ENCODE measurements around the gene PIK3AP1. TPM values are rescaled to one million over a fixed set of nuclear protein-coding genes. Genes with fewer than 3 reads are reported as not detected.
"Not testable (repeated sequence)": the region's sequence is repeated elsewhere in the genome, so short reads cannot be mapped to it uniquely, and the experiment has no call there.

Gene PIK3AP1
- total and polyA plus RNA-seq, 4 experiments from 2014 or later, result 1.1 to 2.6 (median 1.5) TPM

- no peaks in the 10 kb centered on the region for H3K36me3 Mint-ChIP-seq
- no peaks in the 10 kb centered on the region for H3K9me3 Mint-ChIP-seq
- Histone ChIP-seq H3K36me3 (ENCODE audit: insufficient read depth, low read length) (no peaks in the 10 kb centered on the region), H3K4me3 (ENCODE audit: low read length in 2 of 2) (no peak overlapping the region), H3K4me1 (ENCODE audit: insufficient read depth, low read length) (no peaks in the 10 kb centered on the region), H3K27me3 (ENCODE audit: insufficient read depth, low read length) (no peaks in the 10 kb centered on the region), H3K27ac (ENCODE audit: low read depth, low read length) (no peak overlapping the region), H3K9me3 (ENCODE audit: control insufficient read depth in 1 of 2, low read length in 2 of 2) (no peaks in the 10 kb centered on the region)
- H3K27me3 Mint-ChIP-seq, result peaks cover 0 to 5% of the 10 kb centered on the region in 2 donors
- H3K4me1 Mint-ChIP-seq, result peaks cover 0 to 8% (median under 1%) of the 10 kb centered on the region in 4 donors
- no peak overlapping the region for H3K4me3 Mint-ChIP-seq
- POLR2A ChIA-PET (ENCODE audit: partially characterized antibody), result no interaction called here
- intact Hi-C loops (cut with micrococcal nuclease), result loop anchor here (5.0 kb wide), 1 partner anchor 102 kb away; no protein-coding TSS in a partner anchor
- H3K27ac Mint-ChIP-seq, result peak overlapping the region in 2 of 7 donors; percentile 14 to 79
- CTCF ChIA-PET (ENCODE audit: partially characterized antibody), result no interaction called here
- DNase-seq, result no peak
Observed at GRCh38 chr10:96743988-96744585, 23.8 kb upstream of the PIK3AP1 start.

- H3K27ac Mint-ChIP-seq; H3K4me1 Mint-ChIP-seq; H3K4me1 ChIP-seq (ENCODE audit: insufficient read depth, low read length); DNase-seq; H3K4me3 Mint-ChIP-seq; H3K27me3 Mint-ChIP-seq; H3K36me3 ChIP-seq (ENCODE audit: insufficient read depth, low read length); H3K27ac ChIP-seq (ENCODE audit: low read depth, low read length); POLR2A ChIA-PET (ENCODE audit: partially characterized antibody); H3K9me3 ChIP-seq (ENCODE audit: control insufficient read depth in 1 of 2, low read length in 2 of 2); H3K4me3 ChIP-seq (ENCODE audit: low read length in 2 of 2); H3K36me3 Mint-ChIP-seq; H3K27me3 ChIP-seq (ENCODE audit: insufficient read depth, low read length); H3K9me3 Mint-ChIP-seq: not testable (repeated sequence)
- intact Hi-C loops (cut with micrococcal nuclease), result loop anchor here (5.0 kb wide), 1 partner anchor 99 kb away; no protein-coding TSS in a partner anchor
- CTCF ChIA-PET (ENCODE audit: partially characterized antibody), result interaction anchor here (0.6 to 1.7 kb wide), 2 partner anchors 250 to 296 kb away, joined by 3 to 5 read pairs; no protein-coding TSS in a partner anchor
Observed at GRCh38 chr10:96741557-96741956, 21.2 kb upstream of the PIK3AP1 start.

GRCh38 chr10:96740579-96741281, 20.4 kb upstream of the PIK3AP1 start:
- ChIA-PET CTCF (ENCODE audit: partially characterized antibody) (interaction anchor here (0.6 to 1.7 kb wide), 2 partner anchors 249 to 297 kb away, joined by 3 to 5 read pairs; no protein-coding TSS in a partner anchor), POLR2A (ENCODE audit: partially characterized antibody) (no interaction called here)
- Histone ChIP-seq H3K4me1 (ENCODE audit: insufficient read depth, low read length) (no peaks in the 10 kb centered on the region), H3K4me3 (ENCODE audit: low read length in 2 of 2) (no peak overlapping the region), H3K27ac (ENCODE audit: low read depth, low read length) (no peak overlapping the region), H3K9me3 (ENCODE audit: control insufficient read depth in 1 of 2, low read length in 2 of 2) (no peaks in the 10 kb centered on the region), H3K27me3 (ENCODE audit: insufficient read depth, low read length) (no peaks in the 10 kb centered on the region), H3K36me3 (ENCODE audit: insufficient read depth, low read length) (no peaks in the 10 kb centered on the region)
- peaks cover 0 to 5% of the 10 kb centered on the region in 2 donors for H3K27me3 Mint-ChIP-seq
- DNase-seq, result no peak
- peaks cover 0 to 4% (median under 1%) of the 10 kb centered on the region in 4 donors for H3K4me1 Mint-ChIP-seq
- H3K9me3 Mint-ChIP-seq, result no peaks in the 10 kb centered on the region
- H3K27ac Mint-ChIP-seq, result peak overlapping the region in 1 of 7 donors; percentile 37
- intact Hi-C loops (cut with micrococcal nuclease), result loop anchor here (5.0 kb wide), 1 partner anchor 98 kb away; no protein-coding TSS in a partner anchor
- H3K4me3 Mint-ChIP-seq, result no peak overlapping the region
- no peaks in the 10 kb centered on the region for H3K36me3 Mint-ChIP-seq

GRCh38 chr10:96740141-96740540, 19.8 kb upstream of the PIK3AP1 start:
- Mint-ChIP-seq H3K4me3 (no peak overlapping the region), H3K27ac (no peak overlapping the region), H3K4me1 (peaks cover 0 to 4% (median 0%) of the 10 kb centered on the region in 4 donors), H3K27me3 (peaks cover 0 to 5% of the 10 kb centered on the region in 2 donors), H3K36me3 (no peaks in the 10 kb centered on the region), H3K9me3 (no peaks in the 10 kb centered on the region)
- H3K4me1 ChIP-seq (ENCODE audit: insufficient read depth, low read length), result no peaks in the 10 kb centered on the region
- intact Hi-C loops (cut with micrococcal nuclease), result loop anchor here (5.0 kb wide), 1 partner anchor 98 kb away; no protein-coding TSS in a partner anchor
- H3K4me3 ChIP-seq (ENCODE audit: low read length in 2 of 2), result no peak overlapping the region
- no peaks in the 10 kb centered on the region for H3K9me3 ChIP-seq (ENCODE audit: control insufficient read depth in 1 of 2, low read length in 2 of 2)
- CTCF ChIA-PET (ENCODE audit: partially characterized antibody), result interaction anchor here (1.7 kb wide), 1 partner anchor 297 kb away, joined by 5 read pairs; no protein-coding TSS in a partner anchor
- H3K36me3 ChIP-seq (ENCODE audit: insufficient read depth, low read length), result no peaks in the 10 kb centered on the region
- no peaks in the 10 kb centered on the region for H3K27me3 ChIP-seq (ENCODE audit: insufficient read depth, low read length)
- no peak for DNase-seq
- H3K27ac ChIP-seq (ENCODE audit: low read depth, low read length), result no peak overlapping the region
- POLR2A ChIA-PET (ENCODE audit: partially characterized antibody), result no interaction called here

GRCh38 chr10:96737307-96737902, 17.1 kb upstream of the PIK3AP1 start:
- H3K27ac ChIP-seq (ENCODE audit: low read depth, low read length); POLR2A ChIA-PET (ENCODE audit: partially characterized antibody); H3K36me3 ChIP-seq (ENCODE audit: insufficient read depth, low read length); H3K27me3 Mint-ChIP-seq; H3K4me1 Mint-ChIP-seq; H3K4me1 ChIP-seq (ENCODE audit: insufficient read depth, low read length); DNase-seq; H3K4me3 ChIP-seq (ENCODE audit: low read length in 2 of 2); H3K9me3 Mint-ChIP-seq; intact Hi-C loops (cut with micrococcal nuclease); H3K4me3 Mint-ChIP-seq; H3K27ac Mint-ChIP-seq; H3K36me3 Mint-ChIP-seq; H3K27me3 ChIP-seq (ENCODE audit: insufficient read depth, low read length); H3K9me3 ChIP-seq (ENCODE audit: control insufficient read depth in 1 of 2, low read length in 2 of 2): not testable (repeated sequence)
- CTCF ChIA-PET (ENCODE audit: partially characterized antibody), result interaction anchor here (0.6 kb wide), 1 partner anchor 25 kb away, joined by 3 read pairs; no protein-coding TSS in a partner anchor

- Histone ChIP-seq H3K9me3 (ENCODE audit: control insufficient read depth in 1 of 2, low read length in 2 of 2) (no peaks in the 10 kb centered on the region), H3K27me3 (ENCODE audit: insufficient read depth, low read length) (no peaks in the 10 kb centered on the region), H3K36me3 (ENCODE audit: insufficient read depth, low read length) (no peaks in the 10 kb centered on the region), H3K4me3 (ENCODE audit: low read length in 2 of 2) (no peak overlapping the region), H3K4me1 (ENCODE audit: insufficient read depth, low read length) (peaks cover 14% of the 10 kb centered on the region), H3K27ac (ENCODE audit: low read depth, low read length) (no peak overlapping the region)
- CTCF ChIA-PET (ENCODE audit: partially characterized antibody), result no interaction called here
- POLR2A ChIA-PET (ENCODE audit: partially characterized antibody), result no interaction called here
- Mint-ChIP-seq H3K27ac (no peak overlapping the region), H3K4me1 (peaks cover 10 to 15% (median 13%) of the 10 kb centered on the region in 4 donors), H3K9me3 (no peaks in the 10 kb centered on the region), H3K4me3 (no peak overlapping the region), H3K36me3 (peaks cover 0 to 2% of the 10 kb centered on the region in 2 donors), H3K27me3 (peaks cover 0 to 1% of the 10 kb centered on the region in 2 donors)
- no peak for DNase-seq
- intact Hi-C loops (cut with micrococcal nuclease), result loop anchor here (5.0 kb wide), 1 partner anchor 82 kb away; no protein-coding TSS in a partner anchor
Observed at GRCh38 chr10:96724621-96725020, 4.3 kb upstream of the PIK3AP1 start.

GRCh38 chr10:96721207-96721572, 876 bp upstream of the PIK3AP1 start:
- Histone ChIP-seq H3K27me3 (ENCODE audit: insufficient read depth, low read length) (no peaks in the 10 kb centered on the region), H3K36me3 (ENCODE audit: insufficient read depth, low read length) (no peaks in the 10 kb centered on the region), H3K4me3 (ENCODE audit: low read length in 2 of 2) (peak overlapping the region in 1 of 2 donors; percentile 61), H3K9me3 (ENCODE audit: control insufficient read depth in 1 of 2, low read length in 2 of 2) (no peaks in the 10 kb centered on the region), H3K4me1 (ENCODE audit: insufficient read depth, low read length) (peaks cover 15% of the 10 kb centered on the region), H3K27ac (ENCODE audit: low read depth, low read length) (no peak overlapping the region)
- no peak for DNase-seq
- ChIA-PET CTCF (ENCODE audit: partially characterized antibody) (interaction anchor here (0.9 kb wide), 1 partner anchor 350 kb away, joined by 5 read pairs; no protein-coding TSS in a partner anchor), POLR2A (ENCODE audit: partially characterized antibody) (no interaction called here)
- Mint-ChIP-seq H3K4me1 (peaks cover 12 to 20% (median 16%) of the 10 kb centered on the region in 4 donors), H3K27ac (peak overlapping the region in 6 of 7 donors; percentile 16 to 83 (median 58)), H3K36me3 (peaks cover 0 to 2% of the 10 kb centered on the region in 2 donors), H3K27me3 (no peaks in the 10 kb centered on the region), H3K9me3 (no peaks in the 10 kb centered on the region), H3K4me3 (peak overlapping the region; percentile 85 to 95 (median 90))
- intact Hi-C loops (cut with micrococcal nuclease), result loop anchor here (2.0 to 5.0 kb wide), 3 partner anchors 79 to 136 kb away; no protein-coding TSS in a partner anchor
